Testis (tissue), 3 donors: Measurements from ENCODE around the gene PUM1. TPM values are rescaled to one million over a fixed set of nuclear protein-coding genes. Genes with fewer than 3 reads are reported as not detected.

ENCODE experiments used
- DNase-seq: peaks from one replicate; pipeline ENCODE4 v3.0.0-alpha.2; 2019
- H3K27ac ChIP-seq, 2 donors: fragments of 200-600 bp; sonication (generic); one replicate each; pipeline ENCODE4 v1.5.1; 2019
- H3K27me3 ChIP-seq: fragments of 200-600 bp; sonication (generic); one replicate; pipeline ENCODE4 v1.5.1; 2019
- H3K36me3 ChIP-seq: fragments of 200-600 bp; sonication (generic); one replicate; pipeline ENCODE4 v1.5.1; 2017; ENCODE audit warnings: low read depth; ENCODE audit errors: missing control alignments
- H3K4me1 ChIP-seq: fragments of 200-600 bp; sonication (generic); one replicate; pipeline ENCODE4 v1.5.1; 2019
- H3K4me3 ChIP-seq, 2 donors: fragments of 200-600 bp; sonication (generic); one replicate each; pipeline ENCODE4 v1.5.1; 2017 to 2019
- H3K9me3 ChIP-seq: fragments of 200-600 bp; sonication (generic); one replicate; pipeline ENCODE4 v1.5.1; 2017
- POLR2A ChIP-seq: fragments of 450-650 bp; IDR thresholded peaks from one replicate; pipeline ENCODE4 v1.6.1; 2017; ENCODE audit warnings: antibody characterized with exemption, mild to moderate bottlenecking, moderate library complexity
- WGBS, 2 donors: methylation state at CpG; one replicate each; pipeline ENCODE4 v1.1.5; 2018; 5-methylcytosine and 5-hydroxymethylcytosine counted together
- intact Hi-C: fragments of 100-400 bp; cut with DNase I; formaldehyde crosslinking; loops from one replicate; pipeline ENCODE4 v1.15.1; 2023; ENCODE audit warnings: low total_unique reads
- polyA plus RNA-seq: library from polyadenylated mRNA; stranded (reverse); fragments of 350-450 nt; fragmentation: Illumina TruSeq; extraction: RNeasy Lipid Tissue Mini Kit (QIAGEN cat#74804); gene quantifications from one replicate; pipeline ENCODE4 v1.2.3, GENCODE V29; 2014; ENCODE audit warnings: low read depth, low replicate concordance; ENCODE audit not compliant: insufficient read depth
- total RNA-seq, 2 donors: library from RNA; depleted of rRNA; stranded (reverse); fragments of >200 nt; gene quantifications; one replicate each; pipeline ENCODE4 v1.2.3, GENCODE V29; 2016
- TF ChIP-seq, protein P1 (sequence below), 3 experiments: fragments of 450-650 bp in 2 of 3; fragments of 200-600 bp in 1 of 3; sonication (generic) in 1 of 3; IDR thresholded peaks; one replicate each; pipeline ENCODE4 v1.5.1; 2016 to 2019; ENCODE audit warnings: antibody characterized with exemption in 3 of 3, mild to moderate bottlenecking in 2 of 3, moderate library complexity in 1 of 3

The PUM1 gene
- total and polyA plus RNA-seq, 3 donors from 2014 or later, result 41.3 to 89.0 (median 70.5) TPM

DNA sequence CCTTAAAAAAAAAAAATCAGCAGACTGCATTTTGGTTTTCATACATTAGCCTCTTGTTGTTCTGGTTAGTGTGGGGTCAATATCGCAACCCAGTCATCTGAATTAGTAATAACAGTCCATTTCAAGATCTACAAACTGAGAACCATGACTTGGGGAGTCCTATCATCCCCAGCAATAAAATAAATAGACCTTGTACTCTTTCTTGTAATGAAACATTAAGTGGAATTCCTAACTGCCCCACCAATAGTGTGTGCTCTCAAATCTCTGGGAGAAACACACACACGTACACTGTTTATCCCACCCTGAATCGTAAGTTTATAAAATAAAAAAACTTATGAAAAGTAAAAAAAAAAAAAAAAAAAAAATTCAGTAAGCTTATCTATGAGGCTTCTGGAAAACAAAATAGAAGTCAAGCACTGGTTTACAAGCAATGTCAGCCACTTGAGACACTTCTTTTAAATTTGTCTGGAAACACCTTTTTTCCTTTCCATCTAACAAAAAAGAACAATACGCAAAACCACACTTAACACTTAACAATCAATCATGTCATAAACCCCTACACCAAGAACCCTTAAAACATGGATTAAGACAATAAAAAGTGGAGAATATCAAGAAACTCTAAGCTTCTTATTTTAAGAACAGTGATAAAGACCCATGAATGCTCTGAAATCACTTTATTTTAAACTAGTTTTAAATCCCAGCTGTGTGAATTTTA is 53.1 kb downstream of the PUM1 start:
- WGBS, 2 donors, result 80 to 85% methylated on average over 4 of the region's 4 CpGs
- no peaks in the 10 kb centered on the region for H3K9me3 ChIP-seq
- no peak overlapping the region for H3K4me3 ChIP-seq
- peaks cover 3% of the 10 kb centered on the region for H3K4me1 ChIP-seq
- intact Hi-C loops, result no loop called here
- no peaks in the 10 kb centered on the region for H3K27me3 ChIP-seq
- H3K36me3 ChIP-seq, result no peaks in the 10 kb centered on the region
- H3K27ac ChIP-seq, result no peak overlapping the region
- no peak for DNase-seq
- TF ChIP-seq, protein P1, sequence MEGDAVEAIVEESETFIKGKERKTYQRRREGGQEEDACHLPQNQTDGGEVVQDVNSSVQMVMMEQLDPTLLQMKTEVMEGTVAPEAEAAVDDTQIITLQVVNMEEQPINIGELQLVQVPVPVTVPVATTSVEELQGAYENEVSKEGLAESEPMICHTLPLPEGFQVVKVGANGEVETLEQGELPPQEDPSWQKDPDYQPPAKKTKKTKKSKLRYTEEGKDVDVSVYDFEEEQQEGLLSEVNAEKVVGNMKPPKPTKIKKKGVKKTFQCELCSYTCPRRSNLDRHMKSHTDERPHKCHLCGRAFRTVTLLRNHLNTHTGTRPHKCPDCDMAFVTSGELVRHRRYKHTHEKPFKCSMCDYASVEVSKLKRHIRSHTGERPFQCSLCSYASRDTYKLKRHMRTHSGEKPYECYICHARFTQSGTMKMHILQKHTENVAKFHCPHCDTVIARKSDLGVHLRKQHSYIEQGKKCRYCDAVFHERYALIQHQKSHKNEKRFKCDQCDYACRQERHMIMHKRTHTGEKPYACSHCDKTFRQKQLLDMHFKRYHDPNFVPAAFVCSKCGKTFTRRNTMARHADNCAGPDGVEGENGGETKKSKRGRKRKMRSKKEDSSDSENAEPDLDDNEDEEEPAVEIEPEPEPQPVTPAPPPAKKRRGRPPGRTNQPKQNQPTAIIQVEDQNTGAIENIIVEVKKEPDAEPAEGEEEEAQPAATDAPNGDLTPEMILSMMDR (IDR thresholded peaks at IDR 0.05), result no peak
- no peak for TF ChIP-seq POLR2A

DNA sequence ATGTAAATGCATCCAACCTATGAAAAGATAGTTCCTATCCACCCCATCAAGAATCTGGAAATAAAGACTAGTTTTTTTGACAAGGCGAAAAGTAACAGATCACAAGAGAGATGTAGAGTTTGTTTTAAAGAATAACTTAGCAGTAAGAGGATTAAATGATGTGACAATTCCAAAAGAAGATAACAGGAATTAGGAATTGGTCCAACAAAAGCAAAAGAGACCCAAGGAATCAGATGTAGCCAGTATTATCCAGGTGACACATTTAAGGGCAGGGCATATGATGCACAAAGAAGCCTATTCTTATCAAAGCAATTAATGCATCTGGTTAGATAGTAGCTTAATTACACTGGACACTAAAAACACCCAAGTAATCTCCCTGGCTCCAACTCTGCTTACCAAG is 53.8 kb downstream of the PUM1 start:
- Histone ChIP-seq H3K4me3 (no peak overlapping the region), H3K9me3 (no peaks in the 10 kb centered on the region), H3K27me3 (no peaks in the 10 kb centered on the region), H3K36me3 (no peaks in the 10 kb centered on the region), H3K4me1 (peaks cover 3% of the 10 kb centered on the region), H3K27ac (no peak overlapping the region)
- 88 to 100% methylated on average over 1 of the region's 1 CpG for WGBS, 2 donors
- intact Hi-C loops, result no loop called here
- no peak for DNase-seq
- TF ChIP-seq, protein P1 (IDR thresholded peaks at IDR 0.05), result no peak
- TF ChIP-seq POLR2A, result no peak

DNA sequence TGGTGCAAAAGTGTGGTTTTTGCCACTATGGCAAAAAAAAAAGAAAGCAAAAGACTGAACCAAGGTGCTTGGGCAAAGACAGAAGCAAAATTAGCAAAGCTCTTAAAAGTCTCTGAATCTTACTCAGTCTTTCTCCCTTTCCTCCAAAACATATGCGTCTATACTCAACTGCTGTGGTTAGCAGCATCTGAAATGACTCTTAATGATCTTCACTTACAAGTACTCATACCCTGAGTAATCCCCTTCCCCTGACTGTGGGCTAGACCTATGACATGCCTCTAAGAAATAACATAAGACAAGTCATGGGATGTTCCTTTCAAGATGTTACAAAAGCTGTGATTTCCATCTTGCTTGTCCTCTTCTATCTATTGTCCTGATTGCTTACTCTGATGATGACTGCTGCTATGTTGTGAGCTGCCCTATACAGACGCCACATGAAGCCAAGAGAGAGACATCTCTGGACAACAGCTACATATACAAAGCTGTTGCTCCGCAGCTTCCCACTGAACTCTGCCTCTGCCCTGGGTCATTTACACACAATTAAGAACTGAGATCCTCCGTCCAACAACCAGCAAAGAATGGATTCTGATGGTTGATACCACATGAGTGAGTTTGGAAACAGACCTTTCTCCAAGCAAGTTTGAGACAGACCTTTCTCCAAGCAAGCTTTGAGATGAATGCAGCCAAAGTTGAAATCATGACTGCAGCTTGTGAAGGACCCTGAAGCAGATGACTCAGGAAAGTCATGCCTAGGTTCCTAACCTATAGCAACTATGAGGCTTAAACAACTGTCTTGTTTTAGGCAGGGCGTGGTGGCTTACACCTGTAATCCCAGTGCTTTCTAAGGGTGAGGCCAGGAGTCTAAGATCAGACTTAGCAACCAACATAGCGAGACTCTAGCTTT is 55.2 kb downstream of the PUM1 start:
- Histone ChIP-seq H3K4me3 (no peak overlapping the region), H3K36me3 (no peaks in the 10 kb centered on the region), H3K4me1 (peaks cover 3% of the 10 kb centered on the region), H3K9me3 (no peaks in the 10 kb centered on the region), H3K27me3 (no peaks in the 10 kb centered on the region), H3K27ac (no peak overlapping the region)
- WGBS, 2 donors, result 78 to 83% methylated on average over 6 of the region's 6 CpGs
- no peak for DNase-seq
- TF ChIP-seq, protein P1 (IDR thresholded peaks at IDR 0.05), result no peak
- no peak for TF ChIP-seq POLR2A
- intact Hi-C loops, result no loop called here

DNA sequence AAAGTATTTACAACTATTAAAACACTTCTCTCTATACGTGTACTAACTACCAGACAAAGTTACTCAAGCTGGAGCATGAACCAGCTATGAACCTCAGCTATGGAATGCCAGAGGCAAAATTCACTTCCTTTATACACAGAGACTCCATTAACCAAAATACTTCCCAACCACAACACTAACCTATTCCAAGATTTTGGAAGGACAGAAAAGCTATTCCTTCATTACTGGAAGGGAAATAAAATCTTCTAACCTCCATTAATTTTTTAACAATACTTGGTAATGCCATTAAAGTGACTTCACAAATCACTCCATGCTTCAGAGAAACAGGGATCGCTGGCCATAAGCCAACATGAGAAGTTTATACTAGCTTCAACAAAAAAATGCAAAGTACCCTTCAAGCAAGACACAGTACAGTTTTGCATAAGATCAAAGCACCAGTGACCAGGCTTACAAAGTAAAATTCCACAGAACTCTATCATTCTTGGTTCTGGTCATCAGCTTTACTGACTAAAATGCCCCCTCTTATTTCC is 58.0 kb downstream of the PUM1 start:
- H3K9me3 ChIP-seq, result no peaks in the 10 kb centered on the region
- intact Hi-C loops, result no loop called here
- no peak overlapping the region for H3K4me3 ChIP-seq
- WGBS, 2 donors, result 77 to 85% methylated on average over 2 of the region's 2 CpGs
- no peak for DNase-seq
- no peaks in the 10 kb centered on the region for H3K36me3 ChIP-seq
- no peaks in the 10 kb centered on the region for H3K27me3 ChIP-seq
- peaks cover 3% of the 10 kb centered on the region for H3K4me1 ChIP-seq
- TF ChIP-seq, protein P1 (IDR thresholded peaks at IDR 0.05), result no peak
- TF ChIP-seq POLR2A, result no peak
- H3K27ac ChIP-seq, result no peak overlapping the region
